ENCODE results near the gene PDZD4. TPM values are rescaled to one million over a fixed set of nuclear protein-coding genes. Genes with fewer than 3 reads are reported as not detected.
A peak's percentile ranks its signal among the peaks of the same experiment; 100 is the strongest.

Gene PDZD4
- total and polyA plus RNA-seq, 9 of the 15 experiments (the other 6 are each of a cell fraction or from before 2014, with no cell fraction given): 0.05 to 0.38 (median 0.07) TPM; not detected in 5

GRCh38 chrX:153780678-153781427 lies 49.5 kb downstream of the PDZD4 start, which contains the start of gene SRPK3:
SRPK3 (plus strand) TSS chrX:153781041; CDS start chrX:153781087, 46 bp downstream.
- Histone ChIP-seq H3K9me1 (ENCODE audit: control insufficient read depth, insufficient read depth, low read length) (peaks cover 6% of the 10 kb centered on the region), H3K27me3 (ENCODE audit: control insufficient read depth in 2 of 2, insufficient read depth in 2 of 2, low read length in 2 of 2) (no peaks in the 10 kb centered on the region), H3K4me1 (replicated peaks in 1 of 2; ENCODE audit: control insufficient read depth in 2 of 2, insufficient read depth in 2 of 2, low read length in 2 of 2) (peaks cover 8 to 81% of the 10 kb centered on the region in 2 experiments; a peak in 4 of 5 replicates), H3K27ac (ENCODE audit: extremely low read depth, low read depth, low read length) (no peak within 1 kb of the TSS), H3K4me3 (no peak within 1 kb of the TSS), H3K4me2 (ENCODE audit: insufficient read depth, low read length) (no peak within 1 kb of the TSS), H4K20me1 (replicated peaks; ENCODE audit: control insufficient read depth, insufficient read depth, low read length) (no peaks in the 10 kb centered on the region), H3K9ac (ENCODE audit: insufficient read depth in 1 of 2, low read depth in 2 of 2, low read length in 2 of 2) (peak within 1 kb of the TSS in 1 of 2 experiments; percentile 65; a peak in 2 of 4 replicates), H3K36me3 (ENCODE audit: control insufficient read depth, insufficient read depth, low read length) (peaks cover 16% of the 10 kb centered on the region; the same call in 1 of the 3 replicates), H3K79me2 (ENCODE audit: control insufficient read depth, insufficient read depth, low read length) (no peaks in the 10 kb centered on the region), H3K9me3 (replicated peaks; ENCODE audit: control insufficient read depth, insufficient read depth, low read depth, low read length) (no peaks in the 10 kb centered on the region), H2AFZ (ENCODE audit: low read depth, low read length) (no peak within 1 kb of the TSS)
- in situ Hi-C loops (cut with MboI) (no loop called here), intact Hi-C loops (cut with micrococcal nuclease) (no loop called here)
- no peak for ATAC-seq
- ChIA-PET POLR2A (no interaction called here), CTCF (ENCODE audit: low intra/inter-chr PET ratio) (no interaction called here)
- WGBS (ENCODE audit: insufficient coverage, low coverage, missing lambda C conversion rate): 85% methylated on average over 13 of the region's 52 CpGs
- no peak for FAIRE-seq
- TF ChIP-seq KDM2B (CRISPR knock-in tag; IDR thresholded peaks at IDR 0.05) (no peak), TCFL5 (CRISPR knock-in tag; conservative IDR thresholded peaks at IDR 0.05) (no peak), THAP12 (CRISPR knock-in tag; IDR thresholded peaks at IDR 0.05) (no peak), TSC22D4 (tag; IDR thresholded peaks at IDR 0.05) (no peak), MYNN (IDR thresholded peaks at IDR 0.05) (0 out of 2 replicates have a peak, but pooled peaks have one; percentile 4), MYNN (CRISPR knock-in tag; IDR thresholded peaks at IDR 0.05) (no peak), TFE3 (CRISPR knock-in tag; IDR thresholded peaks at IDR 0.05) (no peak), ZNF408 (CRISPR knock-in tag; IDR thresholded peaks at IDR 0.05; ENCODE audit: low read depth) (no peak)
- no peak for DNase-seq (ENCODE audit: extremely low read depth in 1 of 4, low spot score in 3 of 4)
- BruUV-seq (replicated peaks): no TSS peak

Data from K562 (cell line).